Measurements from ENCODE around the gene TPMT.

TPMT gene

DNA sequence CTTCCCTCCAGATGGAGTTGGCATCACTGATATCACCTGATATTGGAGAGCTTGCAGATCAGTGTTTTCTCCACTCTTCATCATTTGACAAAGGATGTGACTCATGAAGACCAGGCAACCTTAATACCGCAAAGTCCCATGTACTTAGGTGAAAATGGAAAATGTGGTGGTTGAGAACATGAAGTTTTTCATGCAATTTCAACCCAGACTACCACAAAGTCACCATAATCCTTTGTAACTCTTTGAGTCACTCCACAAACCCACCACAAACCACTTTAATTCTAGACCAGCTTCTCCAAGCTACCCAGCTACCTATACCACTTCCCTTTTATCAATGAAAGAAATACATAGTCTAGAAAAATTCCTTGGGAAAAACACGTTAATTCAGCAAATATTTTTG is 39.5 kb downstream of the TPMT start:
- Histone ChIP-seq H3K4ac (ENCODE audit: low read depth, low read length) (no peak overlapping the region), H3K23ac (ENCODE audit: low read length) (no peak overlapping the region), H3K4me1 (ENCODE audit: control insufficient read depth, low read depth, low read length) (no peaks in the 10 kb centered on the region), H3K18ac (ENCODE audit: low read length) (no peak overlapping the region), H2BK15ac (replicated peaks; ENCODE audit: low read depth) (no peak overlapping the region), H2AK5ac (ENCODE audit: low read length) (no peak overlapping the region), H3K27me3 (ENCODE audit: insufficient read depth, low read length, poor library complexity) (no peaks in the 10 kb centered on the region), H3K79me2 (ENCODE audit: control insufficient read depth, insufficient read depth, low read length) (no peaks in the 10 kb centered on the region), H2BK120ac (ENCODE audit: low read depth, low read length) (no peak overlapping the region), H4K5ac (ENCODE audit: low read length) (no peak overlapping the region), H3K56ac (ENCODE audit: low read length) (no peak overlapping the region), H3K79me1 (ENCODE audit: low read length) (no peaks in the 10 kb centered on the region), H3K4me2 (ENCODE audit: low read length) (no peak overlapping the region), H2BK5ac (ENCODE audit: low read length) (no peak overlapping the region), H3K4me3 (ENCODE audit: low read length) (no peak overlapping the region), H3K36me3 (ENCODE audit: control insufficient read depth, insufficient read depth, low read length) (no peaks in the 10 kb centered on the region), H3K9ac (ENCODE audit: low read length) (no peak overlapping the region), H3K27ac (ENCODE audit: low read depth, low read length) (no peak overlapping the region), H4K8ac (ENCODE audit: low read depth, low read length) (no peak overlapping the region)
- no peak for DNase-seq
- no CpG with 5 or more reads among the region's 2 CpGs for WGBS (ENCODE audit: extremely low coverage, insufficient coverage, low lambda C conversion rate)

DNA sequence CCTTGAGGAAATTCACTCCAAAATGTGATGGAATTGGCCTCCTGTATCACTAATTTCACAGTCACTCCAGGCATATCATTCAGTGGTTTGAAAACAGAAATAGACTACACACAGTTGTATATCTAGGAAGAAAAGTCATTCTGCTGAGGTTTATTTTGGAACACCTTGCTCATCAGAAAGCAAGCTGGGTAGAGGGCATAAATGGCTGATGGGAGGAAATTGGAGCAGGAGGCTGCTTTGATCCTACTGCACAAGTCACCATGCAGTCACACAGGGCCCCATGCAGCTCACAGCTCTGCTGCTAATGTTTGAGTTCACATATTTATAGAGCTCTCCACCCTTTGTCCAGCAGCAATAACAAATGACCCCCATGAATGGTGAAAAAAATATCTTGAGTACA is 44.7 kb downstream of the TPMT start:
- no peak overlapping the region for H3K4ac ChIP-seq (ENCODE audit: low read depth, low read length)
- DNase-seq: no peak

DNA sequence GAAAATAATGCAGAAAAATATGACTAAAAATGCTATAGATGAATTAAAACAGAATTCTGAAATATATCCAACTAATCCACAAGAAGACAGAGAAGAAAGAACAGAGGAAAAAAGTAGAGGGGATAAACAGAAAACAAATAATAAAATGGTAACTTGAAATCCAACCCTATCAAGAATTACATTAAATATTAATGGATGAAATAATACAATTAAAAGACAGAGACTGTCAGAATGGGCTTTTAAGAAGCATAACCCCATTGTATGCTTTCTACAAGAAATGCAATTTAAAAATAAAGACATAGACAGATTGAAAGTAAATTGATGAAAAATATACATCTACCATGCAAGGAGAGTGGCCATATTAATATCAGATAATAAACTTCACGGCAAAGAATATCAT is 47.8 kb downstream of the TPMT start:
- H2BK5ac ChIP-seq (ENCODE audit: low read length): no peak overlapping the region
- H2BK120ac ChIP-seq (ENCODE audit: low read depth, low read length): no peak overlapping the region
- no peak overlapping the region for H3K23ac ChIP-seq (ENCODE audit: low read length)
- H3K4me2 ChIP-seq (ENCODE audit: low read length): no peak overlapping the region
- no peak for DNase-seq
- no peaks in the 10 kb centered on the region for H3K27me3 ChIP-seq (ENCODE audit: insufficient read depth, low read length, poor library complexity)
- H3K79me2 ChIP-seq (ENCODE audit: control insufficient read depth, insufficient read depth, low read length): no peaks in the 10 kb centered on the region
- H3K9ac ChIP-seq (ENCODE audit: low read length): no peak overlapping the region
- H3K27ac ChIP-seq (ENCODE audit: low read depth, low read length): no peak overlapping the region
- no peaks in the 10 kb centered on the region for H3K4me1 ChIP-seq (ENCODE audit: control insufficient read depth, low read depth, low read length)
- no CpG with 5 or more reads among the region's 1 CpG for WGBS (ENCODE audit: extremely low coverage, insufficient coverage, low lambda C conversion rate)
- no peak overlapping the region for H3K18ac ChIP-seq (ENCODE audit: low read length)
- H3K56ac ChIP-seq (ENCODE audit: low read length): no peak overlapping the region
- H2BK15ac ChIP-seq (replicated peaks; ENCODE audit: low read depth): no peak overlapping the region
- no peak overlapping the region for H4K8ac ChIP-seq (ENCODE audit: low read depth, low read length)
- H3K4ac ChIP-seq (ENCODE audit: low read depth, low read length): no peak overlapping the region
- no peaks in the 10 kb centered on the region for H3K79me1 ChIP-seq (ENCODE audit: low read length)
- H3K4me3 ChIP-seq (ENCODE audit: low read length): no peak overlapping the region
- no peak overlapping the region for H4K5ac ChIP-seq (ENCODE audit: low read length)
- no peak overlapping the region for H2AK5ac ChIP-seq (ENCODE audit: low read length)
- no peaks in the 10 kb centered on the region for H3K36me3 ChIP-seq (ENCODE audit: control insufficient read depth, insufficient read depth, low read length)

More for the DNA sequence above, 44.7 kb downstream of the TPMT start:
- no peaks in the 10 kb centered on the region for H3K36me3 ChIP-seq (ENCODE audit: control insufficient read depth, insufficient read depth, low read length)
- no peak overlapping the region for H3K27ac ChIP-seq (ENCODE audit: low read depth, low read length)
- no peak overlapping the region for H3K9ac ChIP-seq (ENCODE audit: low read length)
- no peaks in the 10 kb centered on the region for H3K79me2 ChIP-seq (ENCODE audit: control insufficient read depth, insufficient read depth, low read length)
- H3K4me3 ChIP-seq (ENCODE audit: low read length): no peak overlapping the region
- H3K4me1 ChIP-seq (ENCODE audit: control insufficient read depth, low read depth, low read length): no peaks in the 10 kb centered on the region
- H2AK5ac ChIP-seq (ENCODE audit: low read length): no peak overlapping the region
- H3K23ac ChIP-seq (ENCODE audit: low read length): no peak overlapping the region
- no peak overlapping the region for H3K56ac ChIP-seq (ENCODE audit: low read length)
- H3K79me1 ChIP-seq (ENCODE audit: low read length): no peaks in the 10 kb centered on the region
- H3K27me3 ChIP-seq (ENCODE audit: insufficient read depth, low read length, poor library complexity): no peaks in the 10 kb centered on the region
- no peak overlapping the region for H2BK120ac ChIP-seq (ENCODE audit: low read depth, low read length)
- H3K18ac ChIP-seq (ENCODE audit: low read length): no peak overlapping the region
- no peak overlapping the region for H3K4me2 ChIP-seq (ENCODE audit: low read length)
- no peak overlapping the region for H2BK15ac ChIP-seq (replicated peaks; ENCODE audit: low read depth)
- H2BK5ac ChIP-seq (ENCODE audit: low read length): no peak overlapping the region
- H4K5ac ChIP-seq (ENCODE audit: low read length): no peak overlapping the region
- H4K8ac ChIP-seq (ENCODE audit: low read depth, low read length): no peak overlapping the region

DNA sequence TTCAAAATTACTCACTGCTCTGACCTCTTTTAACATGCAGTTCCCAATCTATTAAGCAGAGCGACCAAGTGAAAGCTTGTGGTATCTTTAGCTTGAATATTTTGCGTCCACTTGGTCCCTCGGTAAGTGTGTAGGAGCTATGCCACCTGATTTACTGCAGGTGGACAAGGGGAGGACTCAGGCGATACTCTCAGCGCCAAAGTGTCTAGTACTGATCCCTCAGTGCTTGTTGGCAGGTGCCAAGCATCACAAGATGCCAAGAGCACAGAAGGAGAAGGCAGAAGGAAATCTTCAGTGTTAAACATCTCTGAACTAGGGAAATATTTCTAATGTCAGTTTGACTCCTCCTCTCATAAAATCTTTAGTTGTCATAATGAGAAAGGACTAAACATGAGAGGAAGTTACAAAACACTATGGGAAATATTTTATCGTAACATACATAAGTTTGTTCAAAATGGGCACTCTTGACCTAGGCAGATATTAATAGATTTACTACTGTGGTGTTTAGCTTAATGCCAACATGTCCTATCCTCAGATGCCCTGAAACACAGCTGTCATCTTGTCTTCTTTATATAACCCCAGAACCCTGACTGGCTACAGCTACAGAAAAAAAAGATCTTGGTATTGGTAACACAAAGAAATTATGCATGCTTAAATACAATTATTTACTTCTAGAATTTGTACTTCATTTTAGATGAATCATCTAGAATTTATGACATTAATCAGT is 51.9 kb downstream of the TPMT start:
- Histone ChIP-seq H3K36me3 (ENCODE audit: control insufficient read depth, insufficient read depth, low read length) (no peaks in the 10 kb centered on the region), H2AK5ac (ENCODE audit: low read length) (no peak overlapping the region), H3K9ac (ENCODE audit: low read length) (no peak overlapping the region), H3K4me3 (ENCODE audit: low read length) (no peak overlapping the region), H3K27me3 (ENCODE audit: insufficient read depth, low read length, poor library complexity) (no peaks in the 10 kb centered on the region), H2BK15ac (replicated peaks; ENCODE audit: low read depth) (no peak overlapping the region), H3K4me2 (ENCODE audit: low read length) (no peak overlapping the region), H4K8ac (ENCODE audit: low read depth, low read length) (no peak overlapping the region), H3K18ac (ENCODE audit: low read length) (no peak overlapping the region), H3K27ac (ENCODE audit: low read depth, low read length) (no peak overlapping the region), H3K4me1 (ENCODE audit: control insufficient read depth, low read depth, low read length) (no peaks in the 10 kb centered on the region), H3K23ac (ENCODE audit: low read length) (no peak overlapping the region), H3K56ac (ENCODE audit: low read length) (no peak overlapping the region), H2BK120ac (ENCODE audit: low read depth, low read length) (no peak overlapping the region), H2BK5ac (ENCODE audit: low read length) (no peak overlapping the region), H3K79me2 (ENCODE audit: control insufficient read depth, insufficient read depth, low read length) (no peaks in the 10 kb centered on the region), H3K79me1 (ENCODE audit: low read length) (no peaks in the 10 kb centered on the region), H3K4ac (ENCODE audit: low read depth, low read length) (no peak overlapping the region), H4K5ac (ENCODE audit: low read length) (no peak overlapping the region)
- DNase-seq: no peak
- WGBS (ENCODE audit: extremely low coverage, insufficient coverage, low lambda C conversion rate): no CpG with 5 or more reads among the region's 6 CpGs

DNA sequence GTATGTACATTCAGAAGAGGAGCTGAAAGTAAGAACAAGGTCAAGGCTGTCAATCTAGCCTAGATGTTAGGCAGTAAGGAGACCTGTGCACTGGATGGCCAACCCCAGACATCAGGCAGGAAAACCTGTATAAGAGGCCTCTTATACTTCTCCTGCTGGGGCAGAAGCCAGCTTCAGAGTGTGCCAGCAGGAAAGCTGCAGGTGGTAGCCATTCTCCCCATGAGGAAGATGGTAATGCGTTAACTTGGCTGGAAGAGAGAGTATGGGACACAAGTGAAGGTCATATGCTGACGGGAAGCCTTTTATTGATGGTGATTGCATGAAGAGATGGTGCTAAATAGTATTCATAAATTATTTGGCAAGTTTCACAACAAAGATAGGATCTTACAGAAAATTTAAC is 53.0 kb downstream of the TPMT start:
- no peak overlapping the region for H3K27ac ChIP-seq (ENCODE audit: low read depth, low read length)
- H3K79me2 ChIP-seq (ENCODE audit: control insufficient read depth, insufficient read depth, low read length): no peaks in the 10 kb centered on the region
- H2BK15ac ChIP-seq (replicated peaks; ENCODE audit: low read depth): no peak overlapping the region
- no peak overlapping the region for H3K4ac ChIP-seq (ENCODE audit: low read depth, low read length)
- no CpG with 5 or more reads among the region's 2 CpGs for WGBS (ENCODE audit: extremely low coverage, insufficient coverage, low lambda C conversion rate)
- no peak overlapping the region for H3K4me2 ChIP-seq (ENCODE audit: low read length)
- no peaks in the 10 kb centered on the region for H3K27me3 ChIP-seq (ENCODE audit: insufficient read depth, low read length, poor library complexity)
- no peak overlapping the region for H2BK120ac ChIP-seq (ENCODE audit: low read depth, low read length)
- H3K4me3 ChIP-seq (ENCODE audit: low read length): no peak overlapping the region
- DNase-seq: no peak
- no peak overlapping the region for H2BK5ac ChIP-seq (ENCODE audit: low read length)
- H3K23ac ChIP-seq (ENCODE audit: low read length): no peak overlapping the region
- no peak overlapping the region for H3K9ac ChIP-seq (ENCODE audit: low read length)
- H3K56ac ChIP-seq (ENCODE audit: low read length): no peak overlapping the region
- no peak overlapping the region for H3K18ac ChIP-seq (ENCODE audit: low read length)
- H4K5ac ChIP-seq (ENCODE audit: low read length): no peak overlapping the region
- H2AK5ac ChIP-seq (ENCODE audit: low read length): no peak overlapping the region
- H3K4me1 ChIP-seq (ENCODE audit: control insufficient read depth, low read depth, low read length): no peaks in the 10 kb centered on the region
- H4K8ac ChIP-seq (ENCODE audit: low read depth, low read length): no peak overlapping the region
- no peaks in the 10 kb centered on the region for H3K79me1 ChIP-seq (ENCODE audit: low read length)
- H3K36me3 ChIP-seq (ENCODE audit: control insufficient read depth, insufficient read depth, low read length): no peaks in the 10 kb centered on the region

DNA sequence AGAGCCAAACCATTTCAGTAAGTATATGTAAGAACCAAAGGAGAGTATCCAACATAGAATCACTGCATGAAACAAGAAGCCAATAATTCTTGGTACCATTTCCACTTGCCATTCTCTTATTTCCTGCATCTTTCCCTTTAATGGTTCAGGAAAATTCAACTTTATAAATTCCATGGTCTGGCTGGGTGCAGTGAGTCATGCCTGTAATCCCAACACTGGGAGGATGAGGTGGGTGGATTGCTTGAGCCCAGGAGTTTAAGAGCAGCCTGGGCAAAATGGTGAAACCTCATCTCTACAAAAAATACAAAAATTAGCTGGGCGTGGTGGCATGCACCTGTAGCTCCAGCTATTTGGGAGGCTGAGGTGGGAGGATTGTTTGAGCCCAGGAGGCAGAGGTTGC is 53.6 kb downstream of the TPMT start:
- H3K23ac ChIP-seq (ENCODE audit: low read length): no peak overlapping the region
- H3K79me1 ChIP-seq (ENCODE audit: low read length): no peaks in the 10 kb centered on the region
- H3K79me2 ChIP-seq (ENCODE audit: control insufficient read depth, insufficient read depth, low read length): no peaks in the 10 kb centered on the region
- H3K36me3 ChIP-seq (ENCODE audit: control insufficient read depth, insufficient read depth, low read length): no peaks in the 10 kb centered on the region
- H3K4ac ChIP-seq (ENCODE audit: low read depth, low read length): no peak overlapping the region
- H3K18ac ChIP-seq (ENCODE audit: low read length): no peak overlapping the region
- DNase-seq: no peak
- H4K8ac ChIP-seq (ENCODE audit: low read depth, low read length): no peak overlapping the region
- H3K27me3 ChIP-seq (ENCODE audit: insufficient read depth, low read length, poor library complexity): no peaks in the 10 kb centered on the region
- no peak overlapping the region for H2BK5ac ChIP-seq (ENCODE audit: low read length)
- no CpG with 5 or more reads among the region's 1 CpG for WGBS (ENCODE audit: extremely low coverage, insufficient coverage, low lambda C conversion rate)
- H2BK15ac ChIP-seq (replicated peaks; ENCODE audit: low read depth): no peak overlapping the region
- no peak overlapping the region for H3K27ac ChIP-seq (ENCODE audit: low read depth, low read length)
- H3K4me2 ChIP-seq (ENCODE audit: low read length): no peak overlapping the region
- no peak overlapping the region for H3K9ac ChIP-seq (ENCODE audit: low read length)
- no peak overlapping the region for H2BK120ac ChIP-seq (ENCODE audit: low read depth, low read length)
- H3K4me3 ChIP-seq (ENCODE audit: low read length): no peak overlapping the region
- H2AK5ac ChIP-seq (ENCODE audit: low read length): no peak overlapping the region
- H3K56ac ChIP-seq (ENCODE audit: low read length): no peak overlapping the region
- no peak overlapping the region for H4K5ac ChIP-seq (ENCODE audit: low read length)
- no peaks in the 10 kb centered on the region for H3K4me1 ChIP-seq (ENCODE audit: control insufficient read depth, low read depth, low read length)
